Amniotic stem cell (primary cell): ENCODE results near the gene OR10H5.
"Not testable (repeated sequence)": the region's sequence is repeated elsewhere in the genome, so short reads cannot be mapped to it uniquely, and the experiment has no call there.

Experiments
- DNase-seq: peaks from one replicate; lab custom pipeline; 2025; lab: John Stamatoyannopoulos, UW

Gene OR10H5, protein sequence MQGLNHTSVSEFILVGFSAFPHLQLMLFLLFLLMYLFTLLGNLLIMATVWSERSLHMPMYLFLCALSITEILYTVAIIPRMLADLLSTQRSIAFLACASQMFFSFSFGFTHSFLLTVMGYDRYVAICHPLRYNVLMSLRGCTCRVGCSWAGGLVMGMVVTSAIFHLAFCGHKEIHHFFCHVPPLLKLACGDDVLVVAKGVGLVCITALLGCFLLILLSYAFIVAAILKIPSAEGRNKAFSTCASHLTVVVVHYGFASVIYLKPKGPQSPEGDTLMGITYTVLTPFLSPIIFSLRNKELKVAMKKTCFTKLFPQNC

DNA sequence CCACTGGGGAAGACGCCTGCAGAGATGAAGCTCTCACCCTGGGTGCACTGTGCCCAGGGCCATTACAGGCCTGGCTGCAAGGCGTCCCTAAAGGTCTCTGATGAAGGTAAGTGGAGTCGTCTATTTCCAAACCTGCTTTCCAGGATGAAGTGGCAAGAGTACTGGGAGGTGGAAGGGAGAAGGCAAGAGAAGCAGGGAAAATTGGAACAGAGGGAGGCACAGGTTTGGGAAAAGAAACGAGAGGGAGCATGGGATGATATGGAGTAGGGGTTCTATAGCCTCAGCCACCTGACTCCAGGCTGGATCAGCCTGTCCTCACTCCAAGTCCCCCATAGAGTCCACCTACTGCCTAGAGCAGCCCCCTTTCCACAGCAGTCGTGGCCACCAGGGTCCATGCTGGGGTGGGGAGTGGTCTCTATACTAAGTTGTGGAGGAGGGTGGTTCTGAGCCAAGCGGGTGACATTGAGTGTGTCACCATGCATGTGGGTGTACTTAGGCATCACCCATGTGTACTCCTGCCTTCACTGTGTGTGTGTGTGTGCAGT is at the start of gene OR10H5:
Gene OR10H5, plus strand, starts transcription at position 51 of the 545 bp plus-strand sequence. CDS start 6,388 bp downstream, outside the sequence.
- no peak for DNase-seq

DNA sequence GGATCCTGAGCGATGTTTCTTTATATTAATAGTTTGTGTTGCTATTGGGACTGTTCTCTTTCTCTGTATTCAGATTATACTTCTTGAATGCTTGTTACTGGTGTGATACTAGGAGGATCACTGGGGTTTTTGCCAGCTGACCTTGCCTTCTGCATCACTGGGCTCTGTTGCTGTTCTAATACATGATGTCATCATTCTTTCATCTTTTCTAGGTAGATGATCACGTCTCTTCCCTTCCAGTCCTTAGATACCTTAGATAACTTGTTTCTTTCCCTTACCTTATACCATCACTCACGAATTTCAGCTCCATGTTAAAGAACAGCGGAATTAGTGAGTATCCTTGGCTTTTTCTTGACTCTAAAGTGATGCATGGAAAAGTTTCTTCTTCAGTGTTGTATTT is 49.7 kb upstream of the OR10H5 start, which contains the start of gene OR10H3:
Gene OR10H3, plus strand, starts transcription at position 264 of the 400 bp plus-strand sequence. CDS start 3,408 bp downstream, outside the sequence.
- no peak for DNase-seq

DNA sequence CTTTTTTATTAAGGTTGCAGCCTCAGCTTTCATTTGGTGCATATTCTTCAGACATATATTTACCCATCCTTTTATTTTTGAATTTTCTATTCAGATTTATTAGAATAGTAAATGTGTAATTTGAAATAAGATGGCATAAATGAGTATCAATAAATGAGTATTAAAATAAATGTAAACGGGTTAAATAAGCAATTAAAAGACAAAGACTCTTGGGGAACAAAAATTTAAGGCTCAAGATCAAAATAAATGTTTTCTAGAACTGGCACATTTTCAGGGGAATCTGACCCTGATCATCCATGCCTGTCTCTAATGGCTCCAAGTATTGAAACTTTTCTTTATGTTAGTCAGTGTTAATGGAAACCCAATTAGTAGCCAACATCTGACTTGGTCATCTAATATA is 46.7 kb upstream of the OR10H5 start:
- DNase-seq, result no peak

DNA sequence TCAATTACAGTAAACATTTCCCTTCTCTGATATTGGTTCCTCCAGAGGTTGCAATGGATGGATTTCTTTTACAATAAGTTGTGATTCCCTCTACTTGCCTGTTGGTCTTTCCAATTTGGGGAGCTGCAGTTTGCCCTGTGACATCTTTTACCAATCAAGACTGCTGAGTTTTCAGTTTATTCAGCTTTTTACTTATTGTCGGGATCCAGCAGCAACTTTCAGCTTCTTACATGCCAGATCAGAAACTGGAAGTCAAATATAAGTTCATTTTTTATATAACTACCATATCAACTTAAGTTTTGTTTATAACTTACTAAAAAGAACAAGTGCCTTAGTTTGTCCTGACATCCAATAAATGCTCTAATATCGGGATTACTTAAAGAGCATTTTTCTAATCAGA is 39.2 kb upstream of the OR10H5 start:
- DNase-seq, result no peak

DNA sequence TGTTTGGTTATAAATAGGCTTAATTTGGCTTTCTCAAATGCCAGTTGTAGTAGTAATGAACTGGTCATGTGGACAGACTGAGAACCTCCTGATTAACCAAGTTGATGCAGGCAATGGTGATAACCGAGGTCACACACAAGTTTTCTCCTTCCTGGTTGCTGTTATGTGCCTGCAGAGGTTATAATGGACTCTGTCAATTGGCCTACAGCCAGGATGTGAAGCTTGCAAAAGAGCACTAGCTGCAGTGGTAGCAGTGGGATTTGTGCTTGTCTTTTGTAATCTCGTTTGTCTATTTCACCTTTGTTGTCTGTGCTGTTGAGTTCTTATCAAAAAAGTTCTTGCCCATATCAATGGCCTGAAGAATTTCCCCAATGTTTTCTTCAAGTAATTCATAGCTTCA is 29.1 kb upstream of the OR10H5 start:
- DNase-seq, result no peak

DNA sequence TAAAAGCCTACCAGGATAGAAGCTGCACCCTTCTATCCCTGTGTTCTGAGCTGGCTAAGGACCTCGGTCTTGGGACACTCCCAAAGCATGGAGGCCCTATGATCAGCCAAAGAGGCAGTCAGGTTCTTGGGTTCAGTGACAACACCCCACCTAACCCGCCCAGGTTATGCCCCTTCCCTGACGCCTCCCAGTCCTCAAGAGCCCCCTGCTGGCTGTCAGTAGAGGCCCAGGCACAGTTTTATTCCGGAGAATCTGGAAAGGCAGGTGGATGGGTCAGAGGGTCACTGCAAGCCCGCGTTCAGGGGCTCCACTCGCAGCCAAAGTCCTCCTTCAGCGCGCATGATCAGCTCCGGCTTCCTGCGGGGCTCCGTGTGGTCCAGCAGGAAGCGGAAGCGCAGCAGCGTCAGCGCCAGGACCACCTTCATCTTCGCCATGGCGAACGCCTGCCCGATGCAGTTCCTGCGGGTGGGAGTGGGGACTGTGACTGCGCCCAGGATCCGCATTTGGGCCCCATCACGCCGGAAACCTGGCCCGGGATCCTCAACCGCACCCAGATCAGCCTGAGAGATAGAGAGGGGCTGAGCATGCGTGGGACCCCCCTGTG is 27.4 kb upstream of the OR10H5 start:
- DNase-seq, result no peak

DNA sequence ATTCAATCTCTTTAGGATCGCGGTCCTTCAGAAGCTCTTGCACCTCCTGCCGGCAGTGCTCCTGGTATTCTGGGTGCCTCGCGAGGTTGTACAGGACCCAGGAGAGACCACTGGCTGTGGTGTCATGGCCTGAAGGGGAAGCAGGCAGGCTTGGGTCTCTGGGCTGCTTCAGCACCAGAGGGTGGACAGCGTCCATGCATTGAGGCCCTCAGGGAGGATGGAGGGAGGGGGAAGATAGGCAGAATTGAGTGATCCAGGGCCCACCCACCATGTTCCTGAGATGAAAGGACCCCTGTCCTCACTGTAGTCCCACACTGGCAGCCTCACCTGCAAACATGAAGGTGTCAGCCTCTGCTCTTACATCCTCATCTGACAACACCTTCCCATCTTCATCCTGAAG is 17.9 kb upstream of the OR10H5 start:
- no peak for DNase-seq

DNA sequence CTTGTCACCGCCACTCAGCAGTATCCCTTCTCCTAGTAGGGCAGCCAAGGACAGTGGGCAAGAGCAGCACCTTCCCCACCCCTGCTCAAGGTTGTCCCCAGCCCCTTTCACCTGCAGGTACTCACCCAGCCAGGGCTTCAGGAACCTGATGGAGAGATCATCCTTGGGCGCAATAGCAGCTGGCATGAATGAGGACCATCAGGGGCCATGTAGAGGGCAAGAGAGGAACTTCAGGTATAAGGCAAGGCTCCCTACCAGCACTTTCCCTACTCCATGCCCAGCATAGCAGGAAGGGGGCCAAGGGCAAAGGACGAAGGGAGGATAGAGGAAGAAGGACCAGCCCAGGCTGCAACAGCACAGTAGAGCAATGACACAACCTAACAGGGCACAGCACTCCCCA is 13.3 kb upstream of the OR10H5 start:
- not testable (repeated sequence) for DNase-seq

DNA sequence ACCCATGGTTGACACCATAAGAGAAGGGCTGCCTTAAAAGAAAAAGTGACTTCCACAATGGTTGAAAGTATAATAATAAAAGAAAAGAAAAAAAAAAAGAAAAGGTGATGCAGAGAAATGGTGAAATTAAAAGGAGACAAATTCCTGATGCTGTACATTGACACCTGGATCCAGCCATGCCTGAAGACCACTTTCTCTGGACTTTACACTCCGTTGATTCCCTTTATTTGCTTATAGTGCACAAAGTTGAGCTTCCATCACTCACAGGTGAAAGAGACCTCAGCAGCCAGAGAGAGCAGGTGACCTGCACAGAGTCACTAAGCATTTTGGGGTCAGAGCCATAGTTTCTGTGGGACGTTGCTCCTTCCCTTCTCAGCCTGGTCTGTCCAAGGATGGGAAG is 12.2 kb upstream of the OR10H5 start:
- no peak for DNase-seq

DNA sequence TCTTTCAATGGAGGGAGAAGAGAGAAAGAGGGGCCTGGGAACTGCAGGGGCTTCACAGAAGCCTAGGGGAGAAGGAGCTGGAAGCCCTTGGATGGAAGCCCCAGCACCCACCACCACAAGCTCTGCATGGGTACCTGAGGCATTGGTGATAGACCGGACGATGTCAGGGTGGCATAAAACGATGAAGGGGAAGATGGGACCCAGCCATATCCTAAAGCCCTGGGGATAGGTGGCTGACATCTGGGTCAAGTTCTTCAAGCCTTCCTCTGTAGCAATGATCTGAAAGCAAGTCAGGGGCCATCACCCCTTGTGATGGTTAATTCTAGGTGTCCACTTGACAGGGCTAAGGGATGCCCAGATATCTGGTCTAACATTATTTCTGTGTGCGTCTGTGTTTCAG is 11.2 kb upstream of the OR10H5 start:
- no peak for DNase-seq

DNA sequence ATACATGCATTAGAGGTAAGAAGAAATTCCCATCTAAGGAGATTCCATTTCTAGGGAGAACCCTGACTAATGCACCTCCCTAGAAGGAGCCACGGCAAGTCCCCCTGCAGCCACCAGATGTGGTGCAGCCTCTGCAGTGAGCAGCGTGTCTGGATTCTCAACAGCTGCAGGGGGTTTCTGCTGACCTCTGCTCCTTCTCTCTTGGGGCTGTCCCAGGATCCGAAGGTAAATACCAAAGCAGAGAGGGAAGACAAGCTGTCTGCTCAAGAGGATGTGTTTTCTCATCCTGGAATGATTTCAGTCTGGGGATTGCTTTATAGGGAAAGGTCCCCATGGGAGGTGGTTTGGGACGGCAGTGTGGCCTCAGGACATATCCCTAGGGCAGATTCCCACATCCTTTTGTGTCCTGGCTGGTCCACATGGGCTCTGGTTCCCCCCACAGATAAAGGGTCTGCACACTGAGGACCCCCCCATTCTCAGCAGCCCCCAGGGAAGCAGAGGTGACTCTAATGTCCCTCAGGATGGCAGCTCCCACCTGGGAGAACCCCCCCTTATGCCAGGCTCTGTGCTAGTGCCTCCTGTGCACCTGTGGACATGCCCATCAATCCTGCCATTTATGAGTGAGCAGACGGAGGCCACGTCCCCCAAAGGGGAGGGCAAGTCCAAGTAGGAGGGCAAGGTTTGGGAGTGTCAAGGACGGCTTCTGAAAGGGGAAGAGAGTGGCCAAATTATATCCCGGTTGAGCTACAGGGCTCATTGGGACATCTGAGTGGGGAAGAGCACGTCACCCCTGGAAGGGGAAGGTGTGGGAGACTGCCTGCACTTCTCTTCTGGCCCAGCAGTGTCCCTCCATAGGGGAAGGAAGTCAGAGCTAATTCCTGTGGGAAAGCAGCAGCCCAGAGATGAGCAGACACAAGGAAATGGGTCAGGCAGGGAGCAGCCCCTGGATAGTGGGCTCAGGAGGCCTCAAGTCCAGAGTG is 10.2 kb upstream of the OR10H5 start:
- no peak for DNase-seq

DNA sequence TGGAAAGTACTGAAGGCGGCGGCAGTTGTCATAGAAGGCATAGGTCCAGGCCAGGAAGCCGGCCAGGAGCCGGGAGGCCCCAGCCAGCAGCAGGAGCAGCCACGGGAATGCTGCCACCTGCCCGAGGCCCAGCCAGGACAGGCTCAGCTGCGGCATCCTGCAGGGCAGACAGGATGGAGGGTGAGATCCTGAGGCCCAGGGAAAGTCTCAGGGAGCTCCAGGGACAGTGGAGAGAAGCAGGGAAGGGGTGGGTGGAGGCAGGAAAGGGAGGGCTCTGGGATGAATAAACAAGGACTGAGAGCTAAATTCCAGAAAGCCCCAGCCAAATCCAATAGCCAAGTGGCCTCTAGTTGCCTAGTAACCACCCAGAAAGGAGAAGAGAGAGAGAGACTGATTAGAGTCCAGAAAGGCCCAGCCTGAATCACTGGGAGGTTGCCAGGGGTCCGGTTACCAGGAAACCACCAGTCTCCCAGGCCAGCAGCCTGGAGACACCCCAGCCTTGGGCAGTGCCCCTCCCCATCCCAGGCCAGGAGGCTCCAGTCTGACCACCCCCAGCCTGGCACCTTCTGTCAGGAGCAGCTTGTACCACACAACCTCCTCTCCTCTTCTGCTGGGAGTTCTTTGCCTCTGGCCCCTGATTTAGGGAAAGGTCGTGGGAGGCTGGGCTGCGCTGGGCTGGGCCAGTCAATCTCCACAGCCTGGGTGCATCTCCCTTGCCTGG is 7.5 kb upstream of the OR10H5 start:
- DNase-seq, result no peak

DNA sequence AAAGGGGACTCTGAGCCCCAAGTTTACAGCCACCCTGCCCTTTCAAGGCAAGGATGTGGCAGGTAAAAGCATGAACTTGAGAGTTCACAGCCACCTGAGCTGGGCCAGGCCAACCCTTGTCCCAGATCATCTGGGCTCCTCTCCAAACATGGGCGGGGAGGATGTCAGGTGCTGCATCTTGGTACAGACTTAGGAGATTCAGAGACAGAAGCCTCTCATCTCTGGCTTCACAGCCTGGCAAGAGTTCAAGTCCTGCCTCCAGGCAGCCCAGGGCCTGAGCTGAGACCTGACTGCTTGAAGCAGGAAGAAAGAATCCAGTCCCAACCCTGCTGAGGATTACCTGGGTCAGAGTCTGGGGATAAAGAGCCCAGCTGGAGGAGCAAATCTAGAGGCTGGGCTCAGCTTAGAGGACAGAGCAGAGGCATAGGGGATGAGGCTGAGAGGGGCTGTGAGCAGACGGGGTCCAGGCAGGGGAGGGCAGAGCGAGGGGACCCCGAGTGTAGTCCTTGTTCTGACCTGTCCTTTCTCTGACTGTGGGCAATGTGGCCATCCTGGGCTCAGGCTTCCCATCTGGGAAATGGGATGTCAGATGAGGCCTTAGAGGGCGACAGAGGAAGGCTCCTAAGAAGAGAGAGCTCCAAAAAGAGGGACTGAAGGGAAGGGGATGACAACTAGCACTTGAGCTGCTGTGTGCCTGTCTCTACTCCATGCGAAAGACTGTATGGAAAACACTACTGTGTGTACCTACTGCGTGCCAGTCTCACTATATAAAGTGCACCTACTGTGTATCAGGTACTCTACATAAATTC is 6.6 kb upstream of the OR10H5 start:
- DNase-seq, result no peak

DNA sequence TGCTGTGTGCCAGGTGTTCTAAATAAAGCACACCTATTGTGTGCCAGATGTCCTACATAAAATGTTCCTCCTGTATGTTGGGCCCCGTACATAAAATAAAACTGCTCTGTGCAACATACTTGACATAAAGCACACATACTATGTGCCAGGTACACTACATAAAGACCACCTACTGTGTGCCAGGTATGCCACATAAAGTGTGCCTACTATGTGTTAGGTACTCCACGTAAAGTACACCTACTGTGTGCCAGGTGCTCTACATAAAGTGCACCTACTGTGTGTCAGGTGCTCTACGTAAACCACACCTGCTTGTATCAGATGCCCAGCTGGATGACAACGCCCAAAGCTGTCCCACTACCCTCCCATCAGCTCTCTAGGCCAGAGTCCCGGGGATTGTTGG is 5.8 kb upstream of the OR10H5 start:
- DNase-seq, result no peak

DNA sequence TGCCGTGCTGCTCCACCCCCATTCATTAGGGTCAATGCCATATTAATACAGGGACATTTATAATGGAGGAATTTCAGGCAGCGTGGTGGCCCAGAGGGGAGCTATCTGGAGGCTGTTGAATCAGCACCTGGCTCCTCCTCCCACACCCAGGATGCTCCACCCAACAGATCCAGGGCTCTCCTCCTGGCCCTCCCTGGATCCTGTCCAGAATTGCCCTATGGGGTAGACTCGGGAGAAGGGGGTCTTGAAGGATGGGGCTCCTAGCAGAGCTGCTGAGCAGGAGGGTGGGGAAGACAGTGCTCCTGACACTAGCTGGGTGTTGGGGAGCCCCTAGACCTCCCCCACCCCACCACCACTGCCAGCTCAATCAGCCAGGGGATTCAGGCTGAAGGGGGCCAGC is 5.2 kb upstream of the OR10H5 start:
- no peak for DNase-seq

DNA sequence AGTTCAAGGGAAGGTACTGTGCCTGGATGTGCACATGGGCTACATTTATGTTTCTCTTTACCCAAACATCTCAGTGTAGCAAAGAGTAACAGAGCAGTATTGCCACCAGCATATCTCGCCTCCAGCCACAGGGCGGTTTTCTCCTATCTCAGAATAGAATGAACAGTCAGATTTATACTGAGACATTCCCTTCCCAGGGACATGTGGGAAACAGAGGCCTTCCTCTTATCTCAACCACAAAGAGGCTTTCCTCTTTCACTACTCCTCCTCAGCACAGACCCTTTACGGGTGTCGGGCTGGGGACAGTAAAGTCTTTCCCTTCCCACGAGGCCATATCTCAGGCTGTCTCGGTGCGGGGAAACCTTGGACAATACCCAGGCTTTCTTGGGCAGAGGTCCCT is 4.6 kb upstream of the OR10H5 start:
- DNase-seq, result not testable (repeated sequence)

DNA sequence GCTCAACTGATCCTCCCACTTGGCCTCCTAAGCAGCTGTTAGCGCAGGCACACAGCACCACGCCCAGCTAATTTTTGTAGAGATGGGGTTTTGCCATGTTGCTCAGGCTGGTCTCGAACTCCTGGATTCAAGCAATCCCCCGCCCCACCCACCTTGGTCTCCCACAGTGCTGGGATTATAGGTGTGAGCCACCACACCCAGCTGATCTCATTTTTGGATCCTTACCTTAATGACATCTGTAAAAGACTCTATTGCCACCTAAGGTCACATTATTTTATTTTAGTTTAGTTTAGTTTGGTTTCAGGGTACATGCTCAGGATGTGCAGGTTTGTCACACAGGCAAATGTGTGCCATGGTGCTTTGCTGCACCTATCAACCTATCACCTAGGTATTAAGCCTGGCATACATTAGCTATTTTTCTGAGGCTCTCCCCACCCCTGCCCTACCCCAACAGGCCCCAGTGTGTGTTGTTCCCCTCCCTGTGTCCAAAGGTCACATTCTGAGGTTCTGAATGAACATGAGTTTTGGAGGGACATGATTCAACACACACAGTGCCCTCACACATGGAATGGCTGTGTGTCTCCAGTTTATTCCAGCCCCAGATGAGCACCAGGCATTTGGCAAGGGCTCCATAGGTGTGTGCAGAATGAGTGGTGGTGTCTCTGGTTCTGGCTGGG is 1.3 kb downstream of the OR10H5 start:
- no peak for DNase-seq

DNA sequence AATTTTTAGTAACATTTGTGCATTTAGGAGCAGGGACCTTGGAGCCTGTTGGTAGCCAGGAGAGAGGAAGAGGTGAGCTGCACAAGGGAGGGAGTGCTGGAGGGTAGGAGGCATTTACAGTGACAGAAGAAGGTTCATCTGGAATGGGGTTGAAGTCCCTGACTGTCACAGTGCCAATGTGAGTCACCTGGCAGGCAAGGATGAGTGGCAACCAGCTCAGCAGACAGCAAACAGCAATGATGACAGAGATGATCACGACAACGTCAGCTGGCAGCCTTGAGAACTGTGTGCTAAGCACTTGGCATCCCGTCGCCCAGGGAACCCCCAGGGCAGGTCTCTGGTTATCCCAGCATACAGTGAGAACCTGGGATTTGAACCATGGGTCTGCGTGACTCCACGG is 2.6 kb downstream of the OR10H5 start:
- DNase-seq, result no peak

DNA sequence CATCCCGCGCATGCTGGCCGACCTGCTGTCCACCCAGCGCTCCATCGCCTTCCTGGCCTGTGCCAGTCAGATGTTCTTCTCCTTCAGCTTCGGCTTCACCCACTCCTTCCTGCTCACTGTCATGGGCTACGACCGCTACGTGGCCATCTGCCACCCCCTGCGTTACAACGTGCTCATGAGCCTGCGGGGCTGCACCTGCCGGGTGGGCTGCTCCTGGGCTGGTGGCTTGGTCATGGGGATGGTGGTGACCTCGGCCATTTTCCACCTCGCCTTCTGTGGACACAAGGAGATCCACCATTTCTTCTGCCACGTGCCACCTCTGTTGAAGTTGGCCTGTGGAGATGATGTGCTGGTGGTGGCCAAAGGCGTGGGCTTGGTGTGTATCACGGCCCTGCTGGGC is 6.8 kb downstream of the OR10H5 start:
- DNase-seq, result not testable (repeated sequence)

DNA sequence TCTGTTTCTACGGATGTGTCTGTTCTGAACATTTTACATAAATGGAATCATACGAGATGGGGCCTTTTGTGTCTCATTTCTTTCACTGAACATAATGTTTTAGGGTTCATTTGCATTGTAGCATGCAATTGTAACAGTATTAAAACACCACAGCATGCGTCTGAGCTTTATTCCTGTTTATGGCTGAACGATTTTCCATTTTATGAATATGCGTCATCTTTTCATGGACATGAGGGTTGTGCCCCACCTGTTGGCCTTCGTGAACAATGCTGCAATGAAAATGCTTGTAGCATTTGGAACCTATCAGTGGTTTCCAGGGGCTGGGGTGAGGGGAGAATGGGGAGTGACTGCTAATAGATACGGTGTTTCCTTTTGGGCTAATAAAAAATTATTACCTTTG is 22.9 kb downstream of the OR10H5 start:
- no peak for DNase-seq
